ENCODE data around the gene GTPBP6.

- TF ChIP-seq CTCF (IDR thresholded peaks at IDR 0.05) = no peak
- no peak for TF ChIP-seq ZFX (IDR thresholded peaks at IDR 0.05; ENCODE audit: borderline replicate concordance)
Measured at GRCh38 chrX:275476-275966, 43.1 kb downstream of the GTPBP6 start.
